ENCODE measurements around the gene MAN1A1. TPM values are rescaled to one million over a fixed set of nuclear protein-coding genes. Genes with fewer than 3 reads are reported as not detected.

MAN1A1 gene
- polyA plus RNA-seq, 3 donors from 2014 or later, result 33.9 to 64.9 (median 56.7) TPM

GRCh38 chr6:119240257-119241110 is 109.1 kb downstream of the MAN1A1 start:
- Mint-ChIP-seq H3K36me3 (peaks cover 12 to 21% (median 16%) of the 10 kb centered on the region in 3 donors), H3K4me3 (no peak overlapping the region), H3K4me1 (peaks cover 6 to 26% of the 10 kb centered on the region in 2 donors), H3K27ac (no peak overlapping the region), H3K9me3 (no peaks in the 10 kb centered on the region), H3K27me3 (ENCODE audit: low read depth in 3 of 3) (peaks cover 0 to 3% (median 2%) of the 10 kb centered on the region in 3 donors)
- DNase-seq, result no peak

- Mint-ChIP-seq H3K36me3 (peaks cover 8 to 25% (median 14%) of the 10 kb centered on the region in 3 donors), H3K9me3 (no peaks in the 10 kb centered on the region), H3K4me1 (peaks cover 6 to 22% of the 10 kb centered on the region in 2 donors), H3K27me3 (ENCODE audit: low read depth in 3 of 3) (peaks cover 0 to 3% (median 2%) of the 10 kb centered on the region in 3 donors), H3K4me3 (no peak overlapping the region), H3K27ac (peak overlapping the region in 4 of 6 donors; percentile 6 to 19 (median 16))
- DNase-seq, result no peak
Measured at GRCh38 chr6:119237177-119237715, 112.3 kb downstream of the MAN1A1 start.

- Mint-ChIP-seq H3K9me3 (no peaks in the 10 kb centered on the region), H3K36me3 (peaks cover 17 to 29% (median 23%) of the 10 kb centered on the region in 3 donors), H3K4me3 (no peak overlapping the region), H3K27me3 (ENCODE audit: low read depth in 3 of 3) (peaks cover 0 to 3% (median 2%) of the 10 kb centered on the region in 3 donors), H3K4me1 (peaks cover 9 to 36% of the 10 kb centered on the region in 2 donors), H3K27ac (peak overlapping the region in 2 of 6 donors; percentile 45 to 53)
- DNase-seq, result no peak
Measured at GRCh38 chr6:119234941-119235340, 114.6 kb downstream of the MAN1A1 start.

GRCh38 chr6:119234457-119234856 is 115.1 kb downstream of the MAN1A1 start:
- no peak for DNase-seq
- peak overlapping the region in 2 of 6 donors; percentile 50 to 53 for H3K27ac Mint-ChIP-seq
- H3K4me1 Mint-ChIP-seq, result peaks cover 9 to 40% of the 10 kb centered on the region in 2 donors
- peaks cover 0 to 3% (median 2%) of the 10 kb centered on the region in 3 donors for H3K27me3 Mint-ChIP-seq (ENCODE audit: low read depth in 3 of 3)
- H3K4me3 Mint-ChIP-seq, result no peak overlapping the region
- peaks cover 17 to 29% (median 23%) of the 10 kb centered on the region in 3 donors for H3K36me3 Mint-ChIP-seq
- H3K9me3 Mint-ChIP-seq, result no peaks in the 10 kb centered on the region

DNA sequence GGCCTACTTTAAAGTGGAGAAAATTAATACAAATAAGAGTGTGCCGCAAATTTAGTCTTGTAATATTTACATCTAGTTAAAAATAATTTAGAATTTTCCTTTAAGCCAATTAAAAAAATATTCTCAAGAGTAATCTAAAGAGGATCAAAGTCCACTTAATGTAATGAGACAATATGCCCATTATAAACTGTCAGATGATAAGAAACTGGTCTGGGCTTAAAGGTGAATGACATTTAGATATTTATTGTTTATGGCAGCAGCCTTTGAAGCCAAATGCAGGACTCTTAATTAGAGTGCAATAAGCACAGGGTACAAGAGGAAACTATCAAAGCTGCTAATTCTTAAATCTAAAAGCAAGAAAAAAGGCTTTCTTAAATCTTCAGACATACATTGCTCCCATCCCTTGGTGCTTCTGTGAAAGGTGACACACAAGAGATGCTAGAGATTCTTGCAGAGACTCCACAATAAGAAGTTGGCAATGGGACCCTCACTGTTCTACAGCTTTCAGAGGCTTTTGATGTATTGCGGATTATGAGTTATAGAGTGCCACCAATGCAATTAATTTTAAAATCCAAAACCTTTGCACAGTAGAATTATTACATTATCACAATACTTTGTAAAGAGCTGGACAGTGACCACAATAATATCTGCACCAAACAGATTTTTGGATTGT is 116.1 kb downstream of the MAN1A1 start:
- Mint-ChIP-seq H3K36me3 (peaks cover 17 to 29% (median 23%) of the 10 kb centered on the region in 3 donors), H3K27ac (no peak overlapping the region), H3K27me3 (ENCODE audit: low read depth in 3 of 3) (peaks cover 0 to 3% (median 2%) of the 10 kb centered on the region in 3 donors), H3K4me1 (peaks cover 9 to 40% of the 10 kb centered on the region in 2 donors), H3K4me3 (no peak overlapping the region), H3K9me3 (no peaks in the 10 kb centered on the region)
- DNase-seq, result no peak

DNA sequence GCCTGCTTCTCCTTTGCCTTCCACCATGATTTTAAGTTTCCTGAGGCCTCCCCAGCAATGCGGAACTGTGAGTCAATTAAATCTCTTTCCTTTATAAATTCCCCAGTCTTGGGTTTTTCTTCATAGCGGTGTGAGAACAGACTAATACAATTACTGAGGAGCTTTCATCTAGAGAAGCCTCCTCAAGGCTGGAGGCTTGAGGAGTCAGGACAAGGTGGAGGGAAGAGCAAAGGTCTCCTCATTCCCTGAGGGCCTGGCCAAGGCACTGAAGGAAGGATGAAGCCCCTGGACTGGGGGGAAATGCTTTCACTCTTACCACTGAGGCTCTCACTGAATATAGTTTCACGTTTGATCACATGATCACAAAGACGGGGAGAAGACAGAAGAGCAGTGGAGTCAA is 118.2 kb downstream of the MAN1A1 start:
- Mint-ChIP-seq H3K4me3 (no peak overlapping the region), H3K36me3 (peaks cover 9 to 20% (median 19%) of the 10 kb centered on the region in 3 donors), H3K4me1 (peaks cover 7 to 24% of the 10 kb centered on the region in 2 donors), H3K9me3 (no peaks in the 10 kb centered on the region), H3K27ac (peak overlapping the region in 2 of 6 donors; percentile 42 to 49), H3K27me3 (ENCODE audit: low read depth in 3 of 3) (no peaks in the 10 kb centered on the region)
- DNase-seq, result no peak

DNA sequence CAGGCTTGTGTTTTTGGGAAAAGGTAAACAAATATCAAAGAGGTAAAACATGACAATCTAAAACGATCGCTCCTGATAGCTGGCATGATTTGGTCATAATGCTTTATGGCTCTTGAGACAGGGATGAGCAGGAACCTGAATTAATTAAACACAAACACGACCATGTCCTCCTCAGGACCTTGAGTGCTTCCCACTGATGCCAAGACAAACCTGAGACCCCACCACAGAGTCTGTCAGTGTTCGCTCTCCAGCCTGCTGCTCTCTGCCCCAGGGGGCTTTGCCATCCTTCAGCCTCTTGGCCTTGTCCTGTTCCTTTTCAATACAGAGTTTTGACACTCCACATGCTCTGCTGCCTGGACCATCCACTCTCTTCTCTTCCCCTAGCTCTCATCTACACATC is 119.4 kb downstream of the MAN1A1 start:
- no peaks in the 10 kb centered on the region for H3K27me3 Mint-ChIP-seq (ENCODE audit: low read depth in 3 of 3)
- no peak overlapping the region for H3K4me3 Mint-ChIP-seq
- no peaks in the 10 kb centered on the region for H3K9me3 Mint-ChIP-seq
- peaks cover 7 to 32% of the 10 kb centered on the region in 2 donors for H3K4me1 Mint-ChIP-seq
- DNase-seq, result no peak
- peak overlapping the region in 4 of 6 donors; percentile 8 to 89 (median 66) for H3K27ac Mint-ChIP-seq
- peaks cover 8 to 15% (median 9%) of the 10 kb centered on the region in 3 donors for H3K36me3 Mint-ChIP-seq

- H3K27me3 Mint-ChIP-seq (ENCODE audit: low read depth in 3 of 3), result peaks cover 0 to 1% (median 0%) of the 10 kb centered on the region in 3 donors
- peaks cover 9 to 45% of the 10 kb centered on the region in 2 donors for H3K4me1 Mint-ChIP-seq
- no peak overlapping the region for H3K4me3 Mint-ChIP-seq
- no peak for DNase-seq
- no peak overlapping the region for H3K27ac Mint-ChIP-seq
- H3K36me3 Mint-ChIP-seq, result peaks cover 4 to 15% (median 4%) of the 10 kb centered on the region in 3 donors
- H3K9me3 Mint-ChIP-seq, result no peaks in the 10 kb centered on the region
Measured at GRCh38 chr6:119227377-119227776, 122.2 kb downstream of the MAN1A1 start.

GRCh38 chr6:119226089-119226488 is 123.5 kb downstream of the MAN1A1 start:
- no peak for DNase-seq
- Mint-ChIP-seq H3K9me3 (no peaks in the 10 kb centered on the region), H3K4me1 (peaks cover 12 to 41% of the 10 kb centered on the region in 2 donors), H3K27me3 (ENCODE audit: low read depth in 3 of 3) (peaks cover 0 to 1% (median 0%) of the 10 kb centered on the region in 3 donors), H3K4me3 (no peak overlapping the region), H3K36me3 (peaks cover 0 to 10% (median 0%) of the 10 kb centered on the region in 3 donors), H3K27ac (peak overlapping the region in 1 of 6 donors; percentile 26)

DNA sequence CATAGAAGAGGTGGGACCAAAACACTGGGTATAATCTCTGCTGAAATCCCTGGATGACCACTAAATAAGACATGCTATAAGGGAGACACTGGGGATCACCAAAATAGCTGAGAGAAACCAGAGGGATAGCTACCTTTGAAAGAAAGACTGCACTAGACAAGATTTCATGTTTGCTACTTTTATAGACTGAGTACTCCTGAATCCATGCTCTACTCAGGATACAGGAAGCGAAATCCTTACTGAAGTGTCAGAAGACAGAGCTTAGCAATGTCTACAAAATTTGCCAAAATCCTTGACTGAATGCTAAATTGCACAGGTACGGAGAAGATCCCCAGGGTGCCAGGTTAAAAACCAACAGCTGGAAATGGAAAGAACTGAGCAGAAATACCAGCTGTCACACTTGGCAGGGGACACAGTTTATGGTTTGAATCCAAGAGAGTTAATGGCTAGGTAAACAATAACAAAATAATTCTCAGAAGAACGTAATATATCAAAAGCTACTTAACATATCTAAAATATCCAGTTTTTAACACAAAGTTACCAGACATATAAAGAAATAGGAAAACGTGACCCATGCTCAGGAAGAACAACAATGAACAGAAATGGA is 125.4 kb downstream of the MAN1A1 start:
- no peaks in the 10 kb centered on the region for H3K9me3 Mint-ChIP-seq
- peaks cover 9 to 37% of the 10 kb centered on the region in 2 donors for H3K4me1 Mint-ChIP-seq
- no peak overlapping the region for H3K4me3 Mint-ChIP-seq

GRCh38 chr6:119220452-119220851 is 129.1 kb downstream of the MAN1A1 start:
- Mint-ChIP-seq H3K9me3 (no peaks in the 10 kb centered on the region), H3K36me3 (no peaks in the 10 kb centered on the region), H3K27ac (no peak overlapping the region), H3K4me1 (peaks cover 15 to 50% of the 10 kb centered on the region in 2 donors), H3K4me3 (no peak overlapping the region), H3K27me3 (ENCODE audit: low read depth in 3 of 3) (peaks cover 0 to 1% (median 0%) of the 10 kb centered on the region in 3 donors)
- DNase-seq, result no peak

More for the DNA sequence above, 125.4 kb downstream of the MAN1A1 start:
- peaks cover 0 to 1% (median 0%) of the 10 kb centered on the region in 3 donors for H3K27me3 Mint-ChIP-seq (ENCODE audit: low read depth in 3 of 3)
- no peaks in the 10 kb centered on the region for H3K36me3 Mint-ChIP-seq
- peak overlapping the region in 1 of 6 donors; percentile 30 for H3K27ac Mint-ChIP-seq
- DNase-seq, result no peak

- peaks cover 0 to 1% (median 0%) of the 10 kb centered on the region in 3 donors for H3K27me3 Mint-ChIP-seq (ENCODE audit: low read depth in 3 of 3)
- H3K4me1 Mint-ChIP-seq, result peaks cover 15 to 38% of the 10 kb centered on the region in 2 donors
- H3K9me3 Mint-ChIP-seq, result no peaks in the 10 kb centered on the region
- peaks cover 0 to 1% (median 0%) of the 10 kb centered on the region in 3 donors for H3K36me3 Mint-ChIP-seq
- DNase-seq, result no peak
- H3K4me3 Mint-ChIP-seq, result no peak overlapping the region
- H3K27ac Mint-ChIP-seq, result peak overlapping the region in 1 of 6 donors; percentile 16
Measured at GRCh38 chr6:119218548-119218947, 131.0 kb downstream of the MAN1A1 start.

DNA sequence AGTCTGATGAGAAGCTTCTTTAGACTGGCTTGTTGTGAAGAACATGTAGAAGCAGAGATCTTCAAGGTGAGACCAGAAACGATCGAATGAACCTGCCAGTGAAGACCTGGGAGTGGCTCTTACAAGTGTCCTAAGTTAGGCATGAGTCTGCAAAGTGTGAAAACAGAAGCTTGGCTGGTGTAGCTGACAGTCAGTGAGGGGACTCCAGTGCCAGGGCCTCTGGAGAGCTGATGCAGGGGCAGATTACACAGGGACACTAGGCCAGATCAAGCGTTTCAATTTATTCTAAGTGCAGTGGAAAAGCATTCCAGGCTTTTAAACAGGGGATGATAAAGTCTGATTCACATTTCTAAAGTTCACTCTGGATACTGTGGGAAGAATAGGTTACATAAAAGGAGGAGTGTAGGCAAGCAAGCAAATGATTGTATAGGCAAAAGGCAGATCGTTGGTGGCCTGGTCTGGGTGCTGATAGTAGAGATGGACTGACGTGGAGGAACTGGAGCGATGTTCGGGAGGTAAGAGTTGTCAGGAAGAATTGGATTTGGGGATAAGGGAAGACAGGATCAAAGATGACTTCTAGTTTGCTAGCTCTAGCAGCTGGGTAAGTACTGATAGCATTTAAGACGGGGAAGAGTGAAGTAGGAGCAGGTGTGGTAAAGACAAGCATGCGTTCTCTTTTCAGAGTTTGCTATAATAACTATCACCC is 133.5 kb downstream of the MAN1A1 start:
- no peak for DNase-seq
- Mint-ChIP-seq H3K9me3 (no peaks in the 10 kb centered on the region), H3K27me3 (ENCODE audit: low read depth in 3 of 3) (no peaks in the 10 kb centered on the region), H3K36me3 (peaks cover 0 to 4% (median 0%) of the 10 kb centered on the region in 3 donors), H3K4me1 (peaks cover 7 to 42% of the 10 kb centered on the region in 2 donors), H3K27ac (peak overlapping the region in 4 of 6 donors; percentile 0 to 53 (median 30)), H3K4me3 (no peak overlapping the region)

All from immature natural killer cell (primary cell).